ENCODE measurements around the gene MPST. TPM values are rescaled to one million over a fixed set of nuclear protein-coding genes. Genes with fewer than 3 reads are reported as not detected.

MPST gene
- total and polyA plus RNA-seq, 2 donors from 2014 or later, result 44.4 to 167 TPM

DNA sequence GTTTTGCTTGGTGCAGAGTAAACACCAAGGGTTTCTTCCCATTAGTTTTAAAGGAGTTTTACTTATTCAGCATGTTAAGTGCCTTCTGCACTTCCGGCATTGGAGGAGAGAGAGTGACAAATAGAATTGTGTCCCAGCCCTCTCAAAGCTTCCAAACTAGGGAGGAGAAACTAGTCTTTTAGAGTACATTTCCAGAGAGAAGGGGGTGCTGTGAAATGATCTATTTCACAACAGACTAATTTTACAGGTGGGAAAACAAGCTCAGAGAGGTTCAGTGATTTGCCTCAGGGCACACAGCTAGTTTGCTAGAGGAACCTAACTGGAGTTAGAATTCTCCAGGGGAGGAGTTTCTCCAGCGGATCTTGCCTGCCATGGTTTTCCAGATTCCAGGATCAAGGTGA lies 12.6 kb downstream of the MPST start:
- Histone ChIP-seq H3K27me3 (ENCODE audit: control insufficient read depth, insufficient read depth, low read length) (no peaks in the 10 kb centered on the region), H3K4me3 (ENCODE audit: low read length in 3 of 3) (peak overlapping the region in 2 of 3 donors; percentile 20 to 25), H3K27ac (ENCODE audit: low read depth in 2 of 2, low read length in 2 of 2) (peak overlapping the region; percentile 47 to 70), H3K4me1 (ENCODE audit: control insufficient read depth in 2 of 3, insufficient read depth in 2 of 3, low read depth in 1 of 3, low read length in 3 of 3) (peaks cover 0 to 22% (median 19%) of the 10 kb centered on the region in 3 donors), H3K9me3 (ENCODE audit: control insufficient read depth in 2 of 3, insufficient read depth in 1 of 3, low read length in 3 of 3) (no peaks in the 10 kb centered on the region), H3K36me3 (ENCODE audit: control insufficient read depth in 2 of 3, insufficient read depth in 3 of 3, low read length in 3 of 3) (peaks cover 0 to 7% (median 0%) of the 10 kb centered on the region in 3 donors), H3K9ac (ENCODE audit: low read length in 3 of 3) (peak overlapping the region in 1 of 3 donors; percentile 20)
- intact Hi-C loops (cut with DNase I), result no loop called here
- FAIRE-seq (no peak), DNase-seq (no peak)
- TF ChIP-seq, protein P1, sequence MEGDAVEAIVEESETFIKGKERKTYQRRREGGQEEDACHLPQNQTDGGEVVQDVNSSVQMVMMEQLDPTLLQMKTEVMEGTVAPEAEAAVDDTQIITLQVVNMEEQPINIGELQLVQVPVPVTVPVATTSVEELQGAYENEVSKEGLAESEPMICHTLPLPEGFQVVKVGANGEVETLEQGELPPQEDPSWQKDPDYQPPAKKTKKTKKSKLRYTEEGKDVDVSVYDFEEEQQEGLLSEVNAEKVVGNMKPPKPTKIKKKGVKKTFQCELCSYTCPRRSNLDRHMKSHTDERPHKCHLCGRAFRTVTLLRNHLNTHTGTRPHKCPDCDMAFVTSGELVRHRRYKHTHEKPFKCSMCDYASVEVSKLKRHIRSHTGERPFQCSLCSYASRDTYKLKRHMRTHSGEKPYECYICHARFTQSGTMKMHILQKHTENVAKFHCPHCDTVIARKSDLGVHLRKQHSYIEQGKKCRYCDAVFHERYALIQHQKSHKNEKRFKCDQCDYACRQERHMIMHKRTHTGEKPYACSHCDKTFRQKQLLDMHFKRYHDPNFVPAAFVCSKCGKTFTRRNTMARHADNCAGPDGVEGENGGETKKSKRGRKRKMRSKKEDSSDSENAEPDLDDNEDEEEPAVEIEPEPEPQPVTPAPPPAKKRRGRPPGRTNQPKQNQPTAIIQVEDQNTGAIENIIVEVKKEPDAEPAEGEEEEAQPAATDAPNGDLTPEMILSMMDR (IDR thresholded peaks at IDR 0.05; ENCODE audit: borderline replicate concordance, extremely low read depth, insufficient read depth), result no peak

DNA sequence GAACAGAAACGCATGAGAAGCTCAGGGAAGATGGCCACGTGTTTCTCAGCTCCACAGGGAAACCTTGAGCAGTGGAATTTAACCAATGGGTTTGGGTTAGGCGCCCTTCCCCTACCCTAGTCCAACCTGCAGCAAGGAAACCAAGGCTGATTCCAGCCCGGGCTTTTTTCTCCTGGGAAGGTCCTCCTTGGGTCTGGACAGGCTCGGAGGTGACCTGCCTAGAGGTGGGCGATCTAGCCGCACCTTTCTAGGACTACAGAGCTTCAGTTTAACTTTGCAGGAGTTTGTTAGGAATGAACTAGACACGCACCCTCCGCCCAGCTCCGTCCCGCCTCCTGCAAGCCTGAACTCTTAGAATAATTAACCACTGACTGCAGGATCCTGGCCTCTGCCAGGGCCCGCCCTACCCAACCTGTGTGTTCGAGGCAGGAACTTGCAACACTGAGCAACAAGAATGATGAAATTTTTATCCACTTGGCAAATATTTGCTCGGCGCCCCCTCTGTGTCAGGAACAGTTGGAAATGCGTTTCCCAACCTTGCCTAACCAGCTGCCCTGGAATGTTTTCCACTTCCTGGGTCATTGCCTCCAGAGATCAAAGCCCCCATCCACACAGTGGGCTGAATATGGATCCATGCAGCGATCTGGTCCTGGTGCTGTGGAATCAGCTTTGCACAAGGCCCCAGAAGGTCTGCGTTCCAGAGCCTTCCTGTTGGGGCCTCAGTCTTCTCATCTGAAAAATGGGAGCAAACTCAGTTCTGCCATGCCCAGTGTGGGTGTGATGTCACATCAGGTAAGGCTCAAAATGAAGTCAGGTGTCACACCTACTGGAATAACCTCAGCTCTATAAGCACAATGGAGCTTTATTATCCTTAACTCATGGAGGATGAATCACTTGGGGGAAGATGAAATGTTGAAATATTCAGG lies 13.3 kb downstream of the MPST start:
- H3K27me3 ChIP-seq (ENCODE audit: control insufficient read depth, insufficient read depth, low read length), result no peaks in the 10 kb centered on the region
- H3K9me3 ChIP-seq (ENCODE audit: control insufficient read depth in 2 of 3, insufficient read depth in 1 of 3, low read length in 3 of 3), result no peaks in the 10 kb centered on the region
- peaks cover 0 to 3% (median 0%) of the 10 kb centered on the region in 3 donors for H3K36me3 ChIP-seq (ENCODE audit: control insufficient read depth in 2 of 3, insufficient read depth in 3 of 3, low read length in 3 of 3)
- TF ChIP-seq, protein P1 (IDR thresholded peaks at IDR 0.05; ENCODE audit: borderline replicate concordance, extremely low read depth, insufficient read depth), result no peak
- FAIRE-seq (no peak), DNase-seq (peak; percentile 81 to 92 (median 84))
- H3K4me3 ChIP-seq (ENCODE audit: low read length in 3 of 3), result peak overlapping the region in 1 of 3 donors; percentile 38
- H3K4me1 ChIP-seq (ENCODE audit: control insufficient read depth in 2 of 3, insufficient read depth in 2 of 3, low read depth in 1 of 3, low read length in 3 of 3), result peaks cover 0 to 22% (median 19%) of the 10 kb centered on the region in 3 donors
- H3K27ac ChIP-seq (ENCODE audit: low read depth in 2 of 2, low read length in 2 of 2), result peak overlapping the region; percentile 70 to 77
- peak overlapping the region in 1 of 3 donors; percentile 20 for H3K9ac ChIP-seq (ENCODE audit: low read length in 3 of 3)
- intact Hi-C loops (cut with DNase I), result no loop called here

DNA sequence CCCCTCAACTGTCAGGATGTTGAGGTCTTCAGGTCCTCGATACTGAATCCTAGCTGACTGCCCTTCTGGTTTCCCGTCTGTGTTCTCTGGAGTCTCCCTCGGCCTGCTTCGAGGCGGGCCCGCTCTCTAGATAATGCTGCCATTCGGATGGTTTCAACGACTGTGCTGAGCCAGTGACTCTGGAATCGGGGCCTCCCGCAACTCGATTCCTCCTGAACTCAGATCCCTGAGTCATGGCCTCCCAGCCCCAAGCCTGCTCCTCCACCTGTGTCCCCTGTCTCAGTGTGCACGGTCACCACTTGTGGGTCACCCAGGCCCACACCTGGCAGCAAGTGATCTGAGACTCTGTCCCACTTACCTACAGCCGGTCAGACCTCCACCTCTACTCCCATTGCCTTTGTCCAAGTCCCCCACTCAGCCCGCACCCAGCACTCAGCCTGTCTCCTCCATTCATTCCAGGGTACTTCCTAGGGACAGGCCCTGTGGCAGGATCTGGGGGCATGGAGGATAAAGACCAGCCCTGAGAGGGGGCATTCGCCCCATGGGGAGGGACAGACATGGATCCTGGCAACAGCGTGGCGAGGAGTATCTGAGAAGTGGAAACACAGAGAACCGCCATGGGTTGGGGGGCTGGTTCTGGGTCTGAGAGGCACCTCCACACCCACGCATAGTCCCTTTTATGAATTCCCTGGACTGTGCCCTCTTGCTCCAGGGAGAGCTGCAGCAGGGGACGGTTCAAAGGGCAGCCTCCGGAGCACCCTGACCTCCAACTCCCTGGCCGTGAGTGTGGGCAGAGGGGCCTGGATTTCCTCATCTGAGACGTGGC lies 14.3 kb downstream of the MPST start:
- peak overlapping the region in 1 of 2 donors; percentile 70 for H3K27ac ChIP-seq (ENCODE audit: low read depth in 2 of 2, low read length in 2 of 2)
- TF ChIP-seq, protein P1 (IDR thresholded peaks at IDR 0.05; ENCODE audit: borderline replicate concordance, extremely low read depth, insufficient read depth), result no peak
- peak overlapping the region in 1 of 3 donors; percentile 24 for H3K9ac ChIP-seq (ENCODE audit: low read length in 3 of 3)
- peak overlapping the region in 1 of 3 donors; percentile 38 for H3K4me3 ChIP-seq (ENCODE audit: low read length in 3 of 3)
- intact Hi-C loops (cut with DNase I), result no loop called here
- H3K36me3 ChIP-seq (ENCODE audit: control insufficient read depth in 2 of 3, insufficient read depth in 3 of 3, low read length in 3 of 3), result peaks cover 0 to 3% (median 0%) of the 10 kb centered on the region in 3 donors
- H3K4me1 ChIP-seq (ENCODE audit: control insufficient read depth in 2 of 3, insufficient read depth in 2 of 3, low read depth in 1 of 3, low read length in 3 of 3), result peaks cover 0 to 22% (median 19%) of the 10 kb centered on the region in 3 donors
- no peaks in the 10 kb centered on the region for H3K27me3 ChIP-seq (ENCODE audit: control insufficient read depth, insufficient read depth, low read length)
- H3K9me3 ChIP-seq (ENCODE audit: control insufficient read depth in 2 of 3, insufficient read depth in 1 of 3, low read length in 3 of 3), result no peaks in the 10 kb centered on the region
- DNase-seq (peak in 1 of 5 donors; percentile 52), FAIRE-seq (no peak)

Measured in kidney (tissue), 14 donors.